Measurements from ENCODE around the gene TBX18. TPM values are rescaled to one million over a fixed set of nuclear protein-coding genes. Genes with fewer than 3 reads are reported as not detected.

TBX18 gene
- total and polyA plus RNA-seq, 9 of the 15 experiments (the other 6 are each of a cell fraction or from before 2014, with no cell fraction given) = 4.0 to 36.1 (median 20.7) TPM

DNA sequence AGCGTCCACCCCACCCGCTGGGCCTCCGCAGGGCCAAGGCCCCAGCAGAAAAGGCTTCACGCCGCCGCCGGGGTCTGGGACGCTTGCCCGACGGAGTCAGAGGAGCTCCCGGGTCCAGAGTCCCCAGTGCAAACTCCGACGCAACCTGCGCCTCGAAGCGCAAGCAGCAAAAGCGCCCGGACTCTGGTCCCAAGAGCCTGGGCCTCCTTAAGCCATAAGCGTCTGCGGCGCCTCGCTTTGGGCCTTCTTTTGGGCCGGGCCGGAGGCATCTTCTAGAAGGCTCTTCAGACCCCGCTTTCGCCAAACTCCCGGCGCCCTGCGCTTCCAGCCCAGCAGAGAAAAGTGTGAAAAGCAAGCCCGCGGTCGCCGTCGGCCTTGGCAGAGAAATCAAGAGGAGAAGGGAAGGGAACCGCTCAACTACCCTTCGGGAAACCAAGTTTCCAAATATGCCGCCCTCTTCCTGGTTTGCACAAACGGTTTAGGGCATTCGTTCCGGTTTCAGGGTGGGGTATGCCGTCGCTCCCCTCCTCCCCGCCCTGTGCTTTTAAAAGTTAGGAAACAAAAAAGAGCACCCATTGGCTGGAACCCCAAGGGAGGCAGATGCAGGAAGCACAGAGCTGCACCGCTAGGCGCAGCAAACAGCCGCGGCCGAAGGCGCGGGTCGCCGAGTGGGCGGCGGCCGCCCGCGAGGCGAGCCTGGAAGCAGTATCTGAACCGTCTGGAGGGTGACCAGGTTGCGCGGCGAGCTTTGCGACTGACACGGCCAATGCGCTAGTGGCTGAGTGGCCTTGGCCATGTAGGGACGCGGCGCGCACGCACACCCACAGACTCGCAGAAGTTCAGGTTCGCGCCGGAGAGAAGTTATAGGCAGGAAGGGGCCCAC is 1.2 kb downstream of the TBX18 start (continued):
- TF ChIP-seq ZNF512 (tag; IDR thresholded peaks at IDR 0.05) (no peak), NFIC (IDR thresholded peaks at IDR 0.05) (no peak; the same call in 1 of the 2 replicates), ZNF280B (CRISPR knock-in tag; IDR thresholded peaks at IDR 0.05) (no peak), SUPT5H (IDR thresholded peaks at IDR 0.05) (peak; percentile 82), RB1 (IDR thresholded peaks at IDR 0.05; ENCODE audit: low read depth) (peak; percentile 51), POLR2H (tag; IDR thresholded peaks at IDR 0.05; ENCODE audit: low read depth) (peak; percentile 79; the same call in 1 of the 2 replicates), HNRNPK (IDR thresholded peaks at IDR 0.05; ENCODE audit: low read depth, low read length, poor library complexity, severe bottlenecking) (no peak), GATAD2A (IDR thresholded peaks at IDR 0.05) (no peak), NFATC3 (IDR thresholded peaks at IDR 0.05) (peak; percentile 96), E4F1 (CRISPR knock-in tag; IDR thresholded peaks at IDR 0.05; ENCODE audit: borderline replicate concordance) (no peak), BRD4 (IDR thresholded peaks at IDR 0.05) (peak; percentile 49; the same call in 1 of the 2 replicates), EP400 (IDR thresholded peaks at IDR 0.05) (peak; percentile 61), POLR2G (IDR thresholded peaks at IDR 0.05; ENCODE audit: low read depth, low read length) (peak; percentile 88), ZNF511 (CRISPR knock-in tag; IDR thresholded peaks at IDR 0.05) (peak; percentile 54; the same call in 1 of the 2 replicates), SPI1 (IDR thresholded peaks at IDR 0.05; ENCODE audit: borderline replicate concordance, low read depth, low read length) (no peak), HNRNPLL (IDR thresholded peaks at IDR 0.05; ENCODE audit: low read depth, low read length, poor library complexity, severe bottlenecking) (peak; percentile 82)
- TF ChIP-seq, protein P1, sequence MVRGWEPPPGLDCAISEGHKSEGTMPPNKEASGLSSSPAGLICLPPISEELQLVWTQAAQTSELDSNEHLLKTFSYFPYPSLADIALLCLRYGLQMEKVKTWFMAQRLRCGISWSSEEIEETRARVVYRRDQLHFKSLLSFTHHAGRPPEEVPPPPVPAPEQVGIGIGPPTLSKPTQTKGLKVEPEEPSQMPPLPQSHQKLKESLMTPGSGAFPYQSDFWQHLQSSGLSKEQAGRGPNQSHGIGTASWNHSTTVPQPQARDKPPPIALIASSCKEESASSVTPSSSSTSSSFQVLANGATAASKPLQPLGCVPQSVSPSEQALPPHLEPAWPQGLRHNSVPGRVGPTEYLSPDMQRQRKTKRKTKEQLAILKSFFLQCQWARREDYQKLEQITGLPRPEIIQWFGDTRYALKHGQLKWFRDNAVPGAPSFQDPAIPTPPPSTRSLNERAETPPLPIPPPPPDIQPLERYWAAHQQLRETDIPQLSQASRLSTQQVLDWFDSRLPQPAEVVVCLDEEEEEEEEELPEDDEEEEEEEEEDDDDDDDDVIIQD (CRISPR knock-in tag; IDR thresholded peaks at IDR 0.05) = no peak
- TF ChIP-seq, protein P2, sequence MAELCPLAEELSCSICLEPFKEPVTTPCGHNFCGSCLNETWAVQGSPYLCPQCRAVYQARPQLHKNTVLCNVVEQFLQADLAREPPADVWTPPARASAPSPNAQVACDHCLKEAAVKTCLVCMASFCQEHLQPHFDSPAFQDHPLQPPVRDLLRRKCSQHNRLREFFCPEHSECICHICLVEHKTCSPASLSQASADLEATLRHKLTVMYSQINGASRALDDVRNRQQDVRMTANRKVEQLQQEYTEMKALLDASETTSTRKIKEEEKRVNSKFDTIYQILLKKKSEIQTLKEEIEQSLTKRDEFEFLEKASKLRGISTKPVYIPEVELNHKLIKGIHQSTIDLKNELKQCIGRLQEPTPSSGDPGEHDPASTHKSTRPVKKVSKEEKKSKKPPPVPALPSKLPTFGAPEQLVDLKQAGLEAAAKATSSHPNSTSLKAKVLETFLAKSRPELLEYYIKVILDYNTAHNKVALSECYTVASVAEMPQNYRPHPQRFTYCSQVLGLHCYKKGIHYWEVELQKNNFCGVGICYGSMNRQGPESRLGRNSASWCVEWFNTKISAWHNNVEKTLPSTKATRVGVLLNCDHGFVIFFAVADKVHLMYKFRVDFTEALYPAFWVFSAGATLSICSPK (IDR thresholded peaks at IDR 0.05; ENCODE audit: borderline replicate concordance) = no peak
